ENCODE data around the gene CDC25C. TPM values are rescaled to one million over a fixed set of nuclear protein-coding genes. Genes with fewer than 3 reads are reported as not detected.

CDC25C gene
- total and polyA plus RNA-seq, 4 donors: 0.49 to 6.9 (median 0.59) TPM; not detected in 1

GRCh38 chr5:138264183-138264582 lies 67.4 kb downstream of the CDC25C start:
- 95% methylated on average over 8 of the region's 8 CpGs for WGBS
- no peak overlapping the region for H3K27ac ChIP-seq (ENCODE audit: low read depth in 1 of 2, low read length in 2 of 2)
- TF ChIP-seq ATF3 (IDR thresholded peaks at IDR 0.05): no peak
- TF ChIP-seq HNF4G (IDR thresholded peaks at IDR 0.05): no peak
- TF ChIP-seq FOXA2 (IDR thresholded peaks at IDR 0.05): no peak
- TF ChIP-seq TAF1 (conservative IDR thresholded peaks at IDR 0.05): no peak
- no peak for TF ChIP-seq ZBTB33 (IDR thresholded peaks at IDR 0.05)
- no peak for TF ChIP-seq HNF4A (conservative IDR thresholded peaks at IDR 0.05)
- TF ChIP-seq CTCF (IDR thresholded peaks at IDR 0.05; ENCODE audit: low read depth, low read length, missing input control): no peak
- no peak for TF ChIP-seq FOXA1 (IDR thresholded peaks at IDR 0.05)
- TF ChIP-seq NR2F2 (IDR thresholded peaks at IDR 0.05): no peak
- no peak for TF ChIP-seq RXRA (IDR thresholded peaks at IDR 0.05)
- TF ChIP-seq REST (IDR thresholded peaks at IDR 0.05): no peak
- no peak for TF ChIP-seq RAD21 (IDR thresholded peaks at IDR 0.05)
- H3K36me3 ChIP-seq (ENCODE audit: control insufficient read depth in 4 of 4, insufficient read depth in 3 of 4, low read depth in 1 of 4, low read length in 3 of 4): no peaks in the 10 kb centered on the region
- no peak overlapping the region for H3K9ac ChIP-seq (ENCODE audit: low read depth in 1 of 2, low read length in 2 of 2)
- no peaks in the 10 kb centered on the region for H3K27me3 ChIP-seq (ENCODE audit: control insufficient read depth in 4 of 4, insufficient read depth in 4 of 4, low read length in 3 of 4)
- no peaks in the 10 kb centered on the region for H3K9me3 ChIP-seq (ENCODE audit: control insufficient read depth in 4 of 4, low read length in 3 of 4)
- H3K4me3 ChIP-seq (ENCODE audit: low read depth in 1 of 3, low read length in 3 of 3): no peak overlapping the region
- DNase-seq (ENCODE audit: low spot score): no peak
- H3K4me1 ChIP-seq (ENCODE audit: control insufficient read depth in 4 of 4, insufficient read depth in 4 of 4, low read length in 3 of 4): no peaks in the 10 kb centered on the region

GRCh38 chr5:138263581-138263980 lies 68.0 kb downstream of the CDC25C start:
- no peak overlapping the region for H3K9ac ChIP-seq (ENCODE audit: low read depth in 1 of 2, low read length in 2 of 2)
- H3K4me3 ChIP-seq (ENCODE audit: low read depth in 1 of 3, low read length in 3 of 3): no peak overlapping the region
- no peaks in the 10 kb centered on the region for H3K36me3 ChIP-seq (ENCODE audit: control insufficient read depth in 4 of 4, insufficient read depth in 3 of 4, low read depth in 1 of 4, low read length in 3 of 4)
- no peaks in the 10 kb centered on the region for H3K27me3 ChIP-seq (ENCODE audit: control insufficient read depth in 4 of 4, insufficient read depth in 4 of 4, low read length in 3 of 4)
- no peaks in the 10 kb centered on the region for H3K9me3 ChIP-seq (ENCODE audit: control insufficient read depth in 4 of 4, low read length in 3 of 4)
- no peak overlapping the region for H3K27ac ChIP-seq (ENCODE audit: low read depth in 1 of 2, low read length in 2 of 2)
- H3K4me1 ChIP-seq (ENCODE audit: control insufficient read depth in 4 of 4, insufficient read depth in 4 of 4, low read length in 3 of 4): no peaks in the 10 kb centered on the region
- DNase-seq (ENCODE audit: low spot score): no peak
- 91% methylated on average over 3 of the region's 3 CpGs for WGBS
- TF ChIP-seq REST (IDR thresholded peaks at IDR 0.05) (no peak), SP1 (IDR thresholded peaks at IDR 0.05) (no peak), MAX (IDR thresholded peaks at IDR 0.05) (no peak), JUND (IDR thresholded peaks at IDR 0.05) (no peak), TAF1 (conservative IDR thresholded peaks at IDR 0.05) (no peak), GABPA (IDR thresholded peaks at IDR 0.05 in 1 of 2, conservative IDR thresholded peaks at IDR 0.05 in 1 of 2) (no peak), HNF4A (conservative IDR thresholded peaks at IDR 0.05) (no peak), EGR1 (IDR thresholded peaks at IDR 0.05; ENCODE audit: low read depth in 2 of 2) (no peak), FOXA2 (IDR thresholded peaks at IDR 0.05) (no peak), CTCF (IDR thresholded peaks at IDR 0.05; ENCODE audit: low read depth, low read length, missing input control) (no peak), RXRA (IDR thresholded peaks at IDR 0.05) (no peak)

All from liver (tissue), 9 donors.